ENCODE results near the gene MRPL34. TPM values are rescaled to one million over a fixed set of nuclear protein-coding genes. Genes with fewer than 3 reads are reported as not detected.

The MRPL34 gene
- total and polyA plus RNA-seq, 9 of the 15 experiments (the other 6 are each of a cell fraction or from before 2014, with no cell fraction given) = 11.5 to 256 (median 72.5) TPM

- no peak for TF ChIP-seq SAFB2 (IDR thresholded peaks at IDR 0.05; ENCODE audit: borderline replicate concordance, low read depth, low read length, severe bottlenecking)
- TF ChIP-seq BHLHE40 (IDR thresholded peaks at IDR 0.05; ENCODE audit: low read length) = no peak
- TF ChIP-seq ZKSCAN8 (CRISPR knock-in tag; IDR thresholded peaks at IDR 0.05) = peak; percentile 99
- TF ChIP-seq TAF15 (IDR thresholded peaks at IDR 0.05; ENCODE audit: low read depth, low read length) = no peak
- no peak for TF ChIP-seq POLR3A (IDR thresholded peaks at IDR 0.05; ENCODE audit: borderline replicate concordance, extremely low read depth, insufficient read depth, insufficient read length)
- TF ChIP-seq FOXK2 (conservative IDR thresholded peaks at IDR 0.05 in 1 of 2, IDR thresholded peaks at IDR 0.05 in 1 of 2; ENCODE audit: low read depth in 2 of 2) = no peak
- no peak for TF ChIP-seq PHB (CRISPR knock-in tag; IDR thresholded peaks at IDR 0.05)
- no peak for TF ChIP-seq TBL1XR1 (IDR thresholded peaks at IDR 0.05; ENCODE audit: low read length in 2 of 2)
- TF ChIP-seq, protein P1, sequence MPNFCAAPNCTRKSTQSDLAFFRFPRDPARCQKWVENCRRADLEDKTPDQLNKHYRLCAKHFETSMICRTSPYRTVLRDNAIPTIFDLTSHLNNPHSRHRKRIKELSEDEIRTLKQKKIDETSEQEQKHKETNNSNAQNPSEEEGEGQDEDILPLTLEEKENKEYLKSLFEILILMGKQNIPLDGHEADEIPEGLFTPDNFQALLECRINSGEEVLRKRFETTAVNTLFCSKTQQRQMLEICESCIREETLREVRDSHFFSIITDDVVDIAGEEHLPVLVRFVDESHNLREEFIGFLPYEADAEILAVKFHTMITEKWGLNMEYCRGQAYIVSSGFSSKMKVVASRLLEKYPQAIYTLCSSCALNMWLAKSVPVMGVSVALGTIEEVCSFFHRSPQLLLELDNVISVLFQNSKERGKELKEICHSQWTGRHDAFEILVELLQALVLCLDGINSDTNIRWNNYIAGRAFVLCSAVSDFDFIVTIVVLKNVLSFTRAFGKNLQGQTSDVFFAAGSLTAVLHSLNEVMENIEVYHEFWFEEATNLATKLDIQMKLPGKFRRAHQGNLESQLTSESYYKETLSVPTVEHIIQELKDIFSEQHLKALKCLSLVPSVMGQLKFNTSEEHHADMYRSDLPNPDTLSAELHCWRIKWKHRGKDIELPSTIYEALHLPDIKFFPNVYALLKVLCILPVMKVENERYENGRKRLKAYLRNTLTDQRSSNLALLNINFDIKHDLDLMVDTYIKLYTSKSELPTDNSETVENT (CRISPR knock-in tag; IDR thresholded peaks at IDR 0.05) = no peak
- no peak for TF ChIP-seq TFAP4 (CRISPR knock-in tag; IDR thresholded peaks at IDR 0.05; ENCODE audit: borderline replicate concordance)
Observed at GRCh38 chr19:17285415-17286135, 20.1 kb upstream of the MRPL34 start (continued).

Measured in K562 (cell line).